WTC11 (cell line): ENCODE measurements around the gene AGPAT4. TPM values are rescaled to one million over a fixed set of nuclear protein-coding genes. Genes with fewer than 3 reads are reported as not detected.

Source experiments
- ATAC-seq: fragments of 200-7000 bp; cut with Tn5 transposase; 2 replicates; pipeline ENCODE4 v1.10.0; 2021; ENCODE audit warnings: mild to moderate bottlenecking, moderate library complexity
- CTCF ChIA-PET: fragments of 300-600 bp; sonication (Branson Sonifier 250); formaldehyde crosslinking; loops from one replicate; lab custom pipeline; 2021; ENCODE audit warnings: antibody characterized with exemption; lab: Charles Lee
- POLR2A ChIA-PET: fragments of 350-600 bp; sonication (Branson Sonifier 250); formaldehyde crosslinking; loops from one replicate; lab custom pipeline; 2021; ENCODE audit warnings: antibody characterized with exemption; lab: Charles Lee
- DNase-seq: peaks from one replicate; pipeline ENCODE4 v3.0.0; 2021; ENCODE audit warnings: low spot score
- H3K27ac Mint-ChIP-seq: 2 replicates; pipeline ENCODE4 v1.8.0; 2021; ENCODE audit warnings: mixed read lengths
- H3K27me3 Mint-ChIP-seq: 2 replicates; pipeline ENCODE4 v1.8.0; 2021; ENCODE audit warnings: low read depth, mild to moderate bottlenecking, moderate library complexity, mixed read lengths
- H3K36me3 Mint-ChIP-seq: 2 replicates; pipeline ENCODE4 v1.8.0; 2021; ENCODE audit warnings: mixed read lengths
- H3K4me1 Mint-ChIP-seq: 2 replicates; pipeline ENCODE4 v1.8.0; 2022; ENCODE audit warnings: mixed read lengths
- H3K4me3 Mint-ChIP-seq: 2 replicates; pipeline ENCODE4 v1.8.0; 2021; ENCODE audit warnings: mild to moderate bottlenecking, moderate library complexity, mixed read lengths
- H3K9me3 Mint-ChIP-seq: 2 replicates; pipeline ENCODE4 v1.8.0; 2021; ENCODE audit warnings: mixed read lengths
- ATF6 ChIP-seq: sonication (generic); formaldehyde crosslinking; IDR thresholded peaks from 2 replicates; pipeline ENCODE4 v1.8.1; 2023; ENCODE audit warnings: mild to moderate bottlenecking, missing genetic modification reagents
- CBFB ChIP-seq: sonication (generic); formaldehyde crosslinking; IDR thresholded peaks from 2 replicates; pipeline ENCODE4 v1.8.1; 2022; ENCODE audit warnings: mild to moderate bottlenecking, low read depth, missing genetic modification reagents
- ESRRA ChIP-seq: sonication (generic); formaldehyde crosslinking; IDR thresholded peaks from 2 replicates; pipeline ENCODE4 v1.8.1; 2022; ENCODE audit warnings: mild to moderate bottlenecking, missing genetic modification reagents, borderline replicate concordance
- GABPB1 ChIP-seq: sonication (generic); formaldehyde crosslinking; IDR thresholded peaks from 2 replicates; pipeline ENCODE4 v1.8.1; 2023; ENCODE audit warnings: mild to moderate bottlenecking, missing genetic modification reagents
- GTF2I ChIP-seq: fragments of 250-450 bp; sonication (Bioruptor Pico); conservative IDR thresholded peaks from 2 replicates; pipeline ENCODE4 v1.4.0; 2021; ENCODE audit warnings: mild to moderate bottlenecking
- IRF1 ChIP-seq: sonication (generic); formaldehyde crosslinking; IDR thresholded peaks from 2 replicates; pipeline ENCODE4 v1.8.0; 2023; ENCODE audit warnings: missing genetic modification reagents
- IRF2 ChIP-seq: sonication (generic); formaldehyde crosslinking; IDR thresholded peaks from 2 replicates; pipeline ENCODE4 v1.8.0; 2022; ENCODE audit warnings: low read depth, missing genetic modification reagents, borderline replicate concordance
- PRRX2 ChIP-seq: fragments of 250-450 bp; sonication (Bioruptor Pico); IDR thresholded peaks from 2 replicates; pipeline ENCODE4 v1.8.0; 2021; ENCODE audit warnings: mild to moderate bottlenecking
- RORB ChIP-seq: fragments of 250-450 bp; sonication (Bioruptor Pico); IDR thresholded peaks from 2 replicates; pipeline ENCODE4 v1.9.0; 2021; ENCODE audit warnings: mild to moderate bottlenecking
- TEAD1 ChIP-seq: sonication (generic); formaldehyde crosslinking; IDR thresholded peaks from 2 replicates; pipeline ENCODE4 v1.8.0; 2022; ENCODE audit warnings: mild to moderate bottlenecking, missing genetic modification reagents
- ZNF138 ChIP-seq: sonication (generic); formaldehyde crosslinking; conservative IDR thresholded peaks from 2 replicates; pipeline ENCODE4 v1.8.1; 2022; ENCODE audit warnings: mild to moderate bottlenecking, moderate library complexity, missing genetic modification reagents
- ZNF263 ChIP-seq: sonication (generic); formaldehyde crosslinking; IDR thresholded peaks from 2 replicates; pipeline ENCODE4 v1.8.1; 2022; ENCODE audit warnings: low read depth, mild to moderate bottlenecking, moderate library complexity, missing genetic modification reagents
- ZNF532 ChIP-seq: fragments of 250-450 bp; sonication (Bioruptor Pico); IDR thresholded peaks from 2 replicates; pipeline ENCODE4 v1.9.0; 2021; ENCODE audit warnings: mild to moderate bottlenecking, borderline replicate concordance
- total RNA-seq: library from RNA; stranded (reverse); gene quantifications from 3 replicates; pipeline ENCODE4 v1.2.3, GENCODE V29; 2021
- TF ChIP-seq, protein P1 (sequence below): sonication (generic); formaldehyde crosslinking; IDR thresholded peaks from 2 replicates; pipeline ENCODE4 v1.8.1; 2022; ENCODE audit warnings: mild to moderate bottlenecking, moderate library complexity, missing genetic modification reagents
- TF ChIP-seq, protein P2 (sequence below): sonication (generic); formaldehyde crosslinking; IDR thresholded peaks from 2 replicates; pipeline ENCODE4 v1.8.0; 2023; ENCODE audit warnings: mild to moderate bottlenecking, missing genetic modification reagents
- TF ChIP-seq, protein P3 (sequence below): sonication (generic); formaldehyde crosslinking; IDR thresholded peaks from 2 replicates; pipeline ENCODE4 v1.8.0; 2022; ENCODE audit warnings: mild to moderate bottlenecking, missing genetic modification reagents
- TF ChIP-seq, protein P4 (sequence below): sonication (generic); formaldehyde crosslinking; IDR thresholded peaks from 2 replicates; pipeline ENCODE4 v1.8.0; 2022; ENCODE audit warnings: mild to moderate bottlenecking, missing genetic modification reagents

The AGPAT4 gene
- total RNA-seq, 1 experiment from 2014 or later: 19.7 TPM

GRCh38 chr6:161161889-161162624 is 111.8 kb downstream of the AGPAT4 start:
- H3K9me3 Mint-ChIP-seq: peaks cover 16% of the 10 kb centered on the region
- no peaks in the 10 kb centered on the region for H3K27me3 Mint-ChIP-seq
- ATAC-seq (no peak), DNase-seq (no peak)
- peaks cover 29% of the 10 kb centered on the region for H3K4me1 Mint-ChIP-seq
- H3K36me3 Mint-ChIP-seq: peaks cover 55% of the 10 kb centered on the region
- H3K4me3 Mint-ChIP-seq: no peak overlapping the region
- TF ChIP-seq, protein P1, sequence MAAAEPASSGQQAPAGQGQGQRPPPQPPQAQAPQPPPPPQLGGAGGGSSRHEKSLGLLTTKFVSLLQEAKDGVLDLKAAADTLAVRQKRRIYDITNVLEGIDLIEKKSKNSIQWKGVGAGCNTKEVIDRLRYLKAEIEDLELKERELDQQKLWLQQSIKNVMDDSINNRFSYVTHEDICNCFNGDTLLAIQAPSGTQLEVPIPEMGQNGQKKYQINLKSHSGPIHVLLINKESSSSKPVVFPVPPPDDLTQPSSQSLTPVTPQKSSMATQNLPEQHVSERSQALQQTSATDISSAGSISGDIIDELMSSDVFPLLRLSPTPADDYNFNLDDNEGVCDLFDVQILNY (CRISPR knock-in tag): no peak
- TF ChIP-seq, protein P2, sequence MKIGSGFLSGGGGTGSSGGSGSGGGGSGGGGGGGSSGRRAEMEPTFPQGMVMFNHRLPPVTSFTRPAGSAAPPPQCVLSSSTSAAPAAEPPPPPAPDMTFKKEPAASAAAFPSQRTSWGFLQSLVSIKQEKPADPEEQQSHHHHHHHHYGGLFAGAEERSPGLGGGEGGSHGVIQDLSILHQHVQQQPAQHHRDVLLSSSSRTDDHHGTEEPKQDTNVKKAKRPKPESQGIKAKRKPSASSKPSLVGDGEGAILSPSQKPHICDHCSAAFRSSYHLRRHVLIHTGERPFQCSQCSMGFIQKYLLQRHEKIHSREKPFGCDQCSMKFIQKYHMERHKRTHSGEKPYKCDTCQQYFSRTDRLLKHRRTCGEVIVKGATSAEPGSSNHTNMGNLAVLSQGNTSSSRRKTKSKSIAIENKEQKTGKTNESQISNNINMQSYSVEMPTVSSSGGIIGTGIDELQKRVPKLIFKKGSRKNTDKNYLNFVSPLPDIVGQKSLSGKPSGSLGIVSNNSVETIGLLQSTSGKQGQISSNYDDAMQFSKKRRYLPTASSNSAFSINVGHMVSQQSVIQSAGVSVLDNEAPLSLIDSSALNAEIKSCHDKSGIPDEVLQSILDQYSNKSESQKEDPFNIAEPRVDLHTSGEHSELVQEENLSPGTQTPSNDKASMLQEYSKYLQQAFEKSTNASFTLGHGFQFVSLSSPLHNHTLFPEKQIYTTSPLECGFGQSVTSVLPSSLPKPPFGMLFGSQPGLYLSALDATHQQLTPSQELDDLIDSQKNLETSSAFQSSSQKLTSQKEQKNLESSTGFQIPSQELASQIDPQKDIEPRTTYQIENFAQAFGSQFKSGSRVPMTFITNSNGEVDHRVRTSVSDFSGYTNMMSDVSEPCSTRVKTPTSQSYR: no peak
- no peak for TF ChIP-seq PRRX2 (CRISPR knock-in tag)
- TF ChIP-seq IRF1 (CRISPR knock-in tag): no peak
- TF ChIP-seq ATF6 (CRISPR knock-in tag): no peak
- TF ChIP-seq, protein P3, sequence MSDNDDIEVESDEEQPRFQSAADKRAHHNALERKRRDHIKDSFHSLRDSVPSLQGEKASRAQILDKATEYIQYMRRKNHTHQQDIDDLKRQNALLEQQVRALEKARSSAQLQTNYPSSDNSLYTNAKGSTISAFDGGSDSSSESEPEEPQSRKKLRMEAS (CRISPR knock-in tag): no peak
- no peak for TF ChIP-seq CBFB (CRISPR knock-in tag)
- TF ChIP-seq, all 79 proteins: peak for 0
- H3K27ac Mint-ChIP-seq: no peak overlapping the region
- POLR2A ChIA-PET: no interaction called here
- CTCF ChIA-PET: interaction anchor here (1.6 to 2.9 kb wide), 2 partner anchors 209 kb away, joined by 5 to 10 read pairs; no protein-coding TSS in a partner anchor

GRCh38 chr6:161161121-161161520 is 112.7 kb downstream of the AGPAT4 start:
- DNase-seq (no peak), ATAC-seq (no peak)
- TF ChIP-seq GABPB1 (CRISPR knock-in tag): no peak
- TF ChIP-seq ESRRA (CRISPR knock-in tag): no peak
- TF ChIP-seq, protein P4, sequence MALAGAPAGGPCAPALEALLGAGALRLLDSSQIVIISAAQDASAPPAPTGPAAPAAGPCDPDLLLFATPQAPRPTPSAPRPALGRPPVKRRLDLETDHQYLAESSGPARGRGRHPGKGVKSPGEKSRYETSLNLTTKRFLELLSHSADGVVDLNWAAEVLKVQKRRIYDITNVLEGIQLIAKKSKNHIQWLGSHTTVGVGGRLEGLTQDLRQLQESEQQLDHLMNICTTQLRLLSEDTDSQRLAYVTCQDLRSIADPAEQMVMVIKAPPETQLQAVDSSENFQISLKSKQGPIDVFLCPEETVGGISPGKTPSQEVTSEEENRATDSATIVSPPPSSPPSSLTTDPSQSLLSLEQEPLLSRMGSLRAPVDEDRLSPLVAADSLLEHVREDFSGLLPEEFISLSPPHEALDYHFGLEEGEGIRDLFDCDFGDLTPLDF: no peak
- no peak for TF ChIP-seq GTF2I (CRISPR knock-in tag)
- TF ChIP-seq ZNF263 (CRISPR knock-in tag): no peak
- TF ChIP-seq TEAD1 (CRISPR knock-in tag): no peak
- no peak for TF ChIP-seq IRF2
- TF ChIP-seq ZNF532 (CRISPR knock-in tag): no peak
- TF ChIP-seq ZNF138 (CRISPR knock-in tag): no peak
- no peak for TF ChIP-seq RORB
- Mint-ChIP-seq H3K27me3 (no peaks in the 10 kb centered on the region), H3K36me3 (peaks cover 63% of the 10 kb centered on the region), H3K4me3 (no peak overlapping the region), H3K9me3 (peaks cover 26% of the 10 kb centered on the region), H3K27ac (no peak overlapping the region), H3K4me1 (peaks cover 21% of the 10 kb centered on the region)
- CTCF ChIA-PET: interaction anchor here (1.6 kb wide), 1 partner anchor 210 kb away, joined by 5 read pairs; no protein-coding TSS in a partner anchor
- POLR2A ChIA-PET: no interaction called here
